Activated CD4-positive, alpha-beta T cell treated with anti-CD3 and anti-CD28 coated beads for 36 hours (primary cell): Measurements from ENCODE around the gene OSBPL2. TPM values are rescaled to one million over a fixed set of nuclear protein-coding genes. Genes with fewer than 3 reads are reported as not detected.

Experiments
- ATAC-seq: fragments of 200-7000 bp; cut with Tn5 transposase; one replicate; pipeline ENCODE4 v1.10.0; 2021; ENCODE audit warnings: mild to moderate bottlenecking, moderate library complexity
- CTCF ChIA-PET: fragments of 350-600 bp; sonication (Branson Sonifier 250); formaldehyde crosslinking; loops from one replicate; lab custom pipeline; 2021; ENCODE audit warnings: antibody characterized with exemption; lab: Charles Lee
- POLR2A ChIA-PET: fragments of 350-600 bp; sonication (Branson Sonifier 250); formaldehyde crosslinking; loops from one replicate; lab custom pipeline; 2021; ENCODE audit warnings: antibody characterized with exemption, inconsistent platforms; lab: Charles Lee
- DNase-seq: peaks from one replicate; pipeline ENCODE4 v3.0.0-alpha.2; 2020
- H3K27ac Mint-ChIP-seq: one replicate; pipeline ENCODE4 v1.8.0; 2021; ENCODE audit warnings: mixed read lengths
- H3K27me3 Mint-ChIP-seq: one replicate; pipeline ENCODE4 v1.8.0; 2021; ENCODE audit warnings: mixed read lengths
- H3K36me3 Mint-ChIP-seq: one replicate; pipeline ENCODE4 v1.8.0; 2021; ENCODE audit warnings: low read depth, mixed read lengths
- H3K4me1 Mint-ChIP-seq: one replicate; pipeline ENCODE4 v1.8.0; 2021; ENCODE audit warnings: mixed read lengths
- H3K4me3 Mint-ChIP-seq: one replicate; pipeline ENCODE4 v1.8.0; 2021; ENCODE audit warnings: mild to moderate bottlenecking, moderate library complexity, mixed read lengths
- H3K9me3 Mint-ChIP-seq: one replicate; pipeline ENCODE4 v1.8.0; 2021; ENCODE audit warnings: low read depth, mixed read lengths
- intact Hi-C, 2 experiments: fragments of 100-400 bp; cut with DNase I in 1 of 2; cut with micrococcal nuclease in 1 of 2; formaldehyde crosslinking; loops; one replicate each; pipeline versions ENCODE4 v1.14.2 to v1.15.1; 2022 to 2024; cut with DNase I, micrococcal nuclease
- total RNA-seq, 2 experiments: library from RNA; stranded (reverse); gene quantifications; one replicate each; pipeline ENCODE4 v1.2.3, GENCODE V29; 2021

Gene OSBPL2
- total RNA-seq, 2 experiments from 2014 or later = 19.2 to 23.0 TPM

- no peak overlapping the region for H3K4me3 Mint-ChIP-seq
- DNase-seq = no peak
- H3K36me3 Mint-ChIP-seq = no peaks in the 10 kb centered on the region
- no peaks in the 10 kb centered on the region for H3K4me1 Mint-ChIP-seq
- no peaks in the 10 kb centered on the region for H3K9me3 Mint-ChIP-seq
- POLR2A ChIA-PET = no interaction called here
- CTCF ChIA-PET = interaction anchor here (1.3 kb wide), 1 partner anchor 18 kb away, joined by 3 read pairs; no protein-coding TSS in a partner anchor
- intact Hi-C loops = no loop called here
- peaks cover 29% of the 10 kb centered on the region for H3K27me3 Mint-ChIP-seq
- no peak for ATAC-seq
- no peak overlapping the region for H3K27ac Mint-ChIP-seq
Observed at GRCh38 chr20:62217913-62218773, 20.2 kb upstream of the OSBPL2 start.

DNA sequence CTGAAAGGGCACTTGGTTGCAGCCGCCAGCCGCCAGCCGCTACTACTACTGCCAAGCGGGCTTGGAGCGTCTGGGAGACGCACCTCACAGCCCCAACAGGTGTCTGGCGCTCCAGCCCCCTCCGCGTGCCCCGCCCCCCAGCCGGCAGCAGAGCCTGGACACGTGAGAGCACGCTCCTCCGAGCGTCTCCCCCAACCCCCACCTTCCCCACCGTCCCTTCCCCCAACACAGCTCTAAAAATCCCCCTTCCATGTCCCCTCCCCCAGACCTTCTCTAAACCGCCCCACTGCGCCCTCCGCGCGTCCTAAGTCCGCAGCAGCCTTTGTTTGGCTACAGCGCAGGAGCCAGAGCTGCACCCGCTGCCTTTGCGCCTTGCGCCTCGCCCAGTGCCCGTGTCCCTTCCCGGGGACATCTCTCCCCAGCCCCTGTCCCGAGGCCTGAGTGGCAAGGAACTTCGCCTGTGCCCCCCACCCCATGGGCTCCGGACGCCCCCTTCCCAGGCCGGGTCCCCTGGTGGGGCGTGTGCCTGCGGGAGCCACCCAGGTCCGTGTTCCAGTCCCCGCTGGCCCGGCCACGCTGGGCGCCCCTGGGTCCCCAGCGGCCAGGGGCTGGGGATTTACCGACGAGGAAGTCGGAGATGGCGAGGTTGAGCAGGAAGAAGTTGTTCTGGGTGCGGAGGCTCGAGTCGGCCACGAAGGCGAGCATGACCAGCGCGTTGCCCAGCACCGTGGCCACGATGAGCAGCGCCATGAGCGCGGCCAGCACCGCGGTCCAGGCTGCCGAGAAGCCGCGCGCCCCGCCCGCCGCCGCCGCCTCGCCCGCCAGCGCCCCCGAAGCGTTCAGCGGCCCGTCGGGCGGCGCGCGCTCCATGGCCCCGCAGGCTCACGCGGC lies 19.0 kb upstream of the OSBPL2 start:
- H3K4me3 Mint-ChIP-seq = no peak overlapping the region
- H3K36me3 Mint-ChIP-seq = no peaks in the 10 kb centered on the region
- H3K27ac Mint-ChIP-seq = no peak overlapping the region
- DNase-seq = no peak
- no peaks in the 10 kb centered on the region for H3K9me3 Mint-ChIP-seq
- ChIA-PET POLR2A (no interaction called here), CTCF (no interaction called here)
- intact Hi-C loops = no loop called here
- peak; percentile 14 for ATAC-seq
- H3K27me3 Mint-ChIP-seq = peaks cover 29% of the 10 kb centered on the region
- no peaks in the 10 kb centered on the region for H3K4me1 Mint-ChIP-seq

- no peaks in the 10 kb centered on the region for H3K9me3 Mint-ChIP-seq
- no peaks in the 10 kb centered on the region for H3K36me3 Mint-ChIP-seq
- ChIA-PET POLR2A (no interaction called here), CTCF (no interaction called here)
- DNase-seq = peak; percentile 60
- H3K4me3 Mint-ChIP-seq = no peak within 1 kb of the TSS
- intact Hi-C loops = loop anchor here in 1 of 2 experiments (1.0 kb wide), 1 partner anchor 18 kb away; the partner anchor contains the start of gene OSBPL2
- peak; percentile 66 for ATAC-seq
- H3K27ac Mint-ChIP-seq = no peak within 1 kb of the TSS
- H3K27me3 Mint-ChIP-seq = peaks cover 35% of the 10 kb centered on the region
- H3K4me1 Mint-ChIP-seq = no peaks in the 10 kb centered on the region
Observed at GRCh38 chr20:62219992-62220665, 18.2 kb upstream of the OSBPL2 start, which contains the start of gene HRH3. Gene HRH3, minus strand, starts transcription at chr20:62220278. Its CDS starts 308 bp downstream, at chr20:62219970.

DNA sequence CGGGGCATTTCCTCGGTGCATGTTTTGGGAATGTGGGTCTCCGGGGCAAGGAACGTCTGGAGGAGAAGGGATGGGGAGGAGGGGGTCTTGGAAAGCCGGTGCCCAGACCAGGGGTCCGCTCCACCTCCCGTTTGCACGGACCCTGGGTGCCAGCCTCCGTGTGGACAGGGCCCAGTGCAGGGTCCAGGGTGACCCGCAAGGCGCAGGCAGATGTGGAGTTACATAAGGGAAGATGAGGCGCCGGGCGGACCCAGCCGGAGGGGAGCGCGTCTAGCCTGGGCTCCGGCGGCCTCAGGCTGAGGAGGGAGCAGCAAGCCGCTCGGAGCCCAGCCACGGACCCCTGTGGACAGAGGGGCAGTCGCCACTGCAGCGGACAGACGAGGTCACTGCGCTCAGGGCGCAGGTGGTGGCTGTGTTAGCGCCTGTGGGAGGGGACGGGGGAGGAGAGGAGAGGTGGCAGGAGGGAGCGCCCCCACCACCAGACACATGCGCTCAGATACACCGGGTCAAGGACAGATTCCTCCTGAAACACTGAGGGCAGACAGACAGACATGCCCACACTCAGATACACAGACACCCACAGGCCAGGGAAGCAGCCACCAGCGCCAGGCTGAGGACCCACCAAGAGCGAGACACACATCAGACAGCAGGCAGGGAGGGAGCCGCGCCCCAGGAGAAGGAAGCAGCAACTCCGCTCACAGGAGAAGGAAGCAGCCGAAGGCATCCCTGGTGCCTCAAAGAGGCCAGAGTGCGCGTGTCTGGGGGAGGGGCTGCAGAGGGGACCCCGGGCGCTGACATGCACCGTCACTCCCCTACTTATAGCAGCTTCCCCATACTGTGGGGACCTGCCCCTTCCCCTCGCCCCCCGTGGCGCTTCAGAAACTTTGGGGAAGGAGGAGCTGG lies 17.4 kb upstream of the OSBPL2 start:
- no peak overlapping the region for H3K27ac Mint-ChIP-seq
- DNase-seq (no peak), ATAC-seq (no peak)
- H3K9me3 Mint-ChIP-seq = no peaks in the 10 kb centered on the region
- POLR2A ChIA-PET = no interaction called here
- CTCF ChIA-PET = no interaction called here
- intact Hi-C loops = loop anchor here in 1 of 2 experiments (1.0 kb wide), 1 partner anchor 17 kb away; the partner anchor contains the start of gene OSBPL2
- no peaks in the 10 kb centered on the region for H3K4me1 Mint-ChIP-seq
- H3K27me3 Mint-ChIP-seq = peaks cover 32% of the 10 kb centered on the region
- H3K36me3 Mint-ChIP-seq = no peaks in the 10 kb centered on the region
- H3K4me3 Mint-ChIP-seq = no peak overlapping the region

- H3K27ac Mint-ChIP-seq = no peak overlapping the region
Observed at GRCh38 chr20:62222266-62222850, 16.0 kb upstream of the OSBPL2 start.

DNA sequence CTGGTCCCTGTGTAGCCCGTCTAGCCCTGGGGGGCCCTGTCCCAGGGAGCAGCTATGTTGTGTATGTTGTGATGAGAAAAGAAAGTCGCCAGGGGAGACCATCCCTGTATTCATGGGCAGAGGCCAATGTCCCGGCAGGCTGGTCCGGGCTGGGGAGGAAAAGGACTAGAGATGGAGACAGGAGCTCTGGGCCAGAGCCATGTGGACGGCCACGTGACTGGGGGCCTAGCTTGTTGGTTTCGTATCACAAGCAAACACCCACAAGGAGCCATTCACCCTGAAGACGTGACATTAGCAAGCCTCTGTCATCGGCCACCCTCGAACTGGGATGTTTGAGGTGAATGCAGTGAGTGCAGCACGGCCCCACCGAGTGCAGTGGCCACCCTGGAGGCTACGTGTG lies 15.3 kb upstream of the OSBPL2 start:
- Mint-ChIP-seq H3K27me3 (peaks cover 35% of the 10 kb centered on the region), H3K36me3 (no peaks in the 10 kb centered on the region), H3K4me1 (no peaks in the 10 kb centered on the region), H3K4me3 (no peak overlapping the region), H3K9me3 (no peaks in the 10 kb centered on the region), H3K27ac (no peak overlapping the region)
- DNase-seq = no peak
- POLR2A ChIA-PET = no interaction called here
- no peak for ATAC-seq
- intact Hi-C loops = no loop called here
- CTCF ChIA-PET = no interaction called here

More at GRCh38 chr20:62222266-62222850, 16.0 kb upstream of the OSBPL2 start:
- peaks cover 37% of the 10 kb centered on the region for H3K27me3 Mint-ChIP-seq
- no peaks in the 10 kb centered on the region for H3K4me1 Mint-ChIP-seq
- H3K36me3 Mint-ChIP-seq = no peaks in the 10 kb centered on the region
- no peak for DNase-seq
- ChIA-PET CTCF (no interaction called here), POLR2A (no interaction called here)
- no peak for ATAC-seq
- intact Hi-C loops = no loop called here
- H3K4me3 Mint-ChIP-seq = no peak overlapping the region
- H3K9me3 Mint-ChIP-seq = no peaks in the 10 kb centered on the region

DNA sequence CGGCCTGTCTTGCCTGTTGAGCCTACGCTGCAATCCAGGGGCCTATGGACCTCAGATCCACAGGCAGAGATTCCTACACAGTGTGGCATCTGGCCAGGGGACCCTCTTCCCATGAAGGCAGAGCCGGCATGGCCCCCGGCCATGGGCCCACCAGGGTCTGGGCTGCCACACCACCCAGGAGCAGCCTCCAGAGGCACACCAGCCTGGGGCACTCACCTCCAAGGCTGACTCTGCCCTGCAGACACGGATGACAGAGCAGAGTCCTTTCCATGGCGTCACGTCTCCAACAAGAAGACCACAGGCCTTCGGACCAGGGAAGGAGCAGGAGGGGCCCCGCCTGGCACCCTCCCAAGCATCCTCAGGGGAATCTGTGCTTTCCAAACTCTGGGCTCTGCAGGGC lies 14.8 kb upstream of the OSBPL2 start:
- POLR2A ChIA-PET = no interaction called here
- H3K27ac Mint-ChIP-seq = no peak overlapping the region
- no peak overlapping the region for H3K4me3 Mint-ChIP-seq
- H3K36me3 Mint-ChIP-seq = no peaks in the 10 kb centered on the region
- CTCF ChIA-PET = no interaction called here
- H3K9me3 Mint-ChIP-seq = no peaks in the 10 kb centered on the region
- no peaks in the 10 kb centered on the region for H3K4me1 Mint-ChIP-seq
- no peak for DNase-seq
- no peak for ATAC-seq
- intact Hi-C loops = no loop called here
- peaks cover 35% of the 10 kb centered on the region for H3K27me3 Mint-ChIP-seq

DNA sequence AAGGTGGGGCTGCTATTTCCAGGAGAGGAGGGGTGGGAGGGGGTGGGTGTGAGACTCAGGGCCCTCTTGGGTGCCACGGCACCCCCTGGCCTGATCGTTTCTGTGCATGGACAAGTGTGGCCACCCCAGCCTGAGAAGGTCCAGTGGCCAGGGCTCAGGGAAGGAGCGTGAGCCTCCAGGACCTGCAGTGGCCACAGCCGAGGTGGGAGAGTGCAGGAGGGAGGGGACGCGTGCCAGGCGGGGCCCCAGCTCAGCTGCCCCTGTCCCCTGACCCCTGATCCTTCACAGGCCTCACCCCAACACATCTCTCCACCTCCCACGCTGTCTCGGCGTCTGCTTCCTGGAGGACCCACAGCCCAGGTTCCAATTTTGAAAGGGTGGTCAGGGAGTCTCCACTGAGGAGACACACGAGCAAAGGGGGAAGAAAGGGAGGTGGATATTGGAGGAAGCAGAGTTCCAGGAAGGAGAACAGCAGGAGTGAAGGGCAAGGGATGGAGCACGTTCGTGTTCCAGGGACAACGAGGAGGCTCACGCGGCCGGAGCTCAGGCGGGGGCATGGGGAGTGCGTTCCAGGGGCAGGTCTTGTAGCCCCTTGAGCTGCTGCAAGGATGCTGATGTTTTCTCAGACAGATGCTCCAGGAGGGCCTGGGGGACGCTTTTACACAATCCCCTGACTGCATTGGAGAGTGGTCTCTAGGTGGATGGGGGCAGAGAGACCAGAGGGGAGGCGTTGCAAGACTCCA lies 14.0 kb upstream of the OSBPL2 start:
- DNase-seq (no peak), ATAC-seq (no peak)
- H3K4me1 Mint-ChIP-seq = no peaks in the 10 kb centered on the region
- no peak overlapping the region for H3K4me3 Mint-ChIP-seq
- POLR2A ChIA-PET = no interaction called here
- no peaks in the 10 kb centered on the region for H3K36me3 Mint-ChIP-seq
- H3K27ac Mint-ChIP-seq = no peak overlapping the region
- CTCF ChIA-PET = no interaction called here
- H3K27me3 Mint-ChIP-seq = peaks cover 30% of the 10 kb centered on the region
- intact Hi-C loops = no loop called here
- no peaks in the 10 kb centered on the region for H3K9me3 Mint-ChIP-seq

GRCh38 chr20:62225026-62225425 lies 13.3 kb upstream of the OSBPL2 start:
- intact Hi-C loops = no loop called here
- Mint-ChIP-seq H3K27me3 (peaks cover 30% of the 10 kb centered on the region), H3K4me1 (no peaks in the 10 kb centered on the region), H3K36me3 (no peaks in the 10 kb centered on the region), H3K27ac (no peak overlapping the region), H3K4me3 (no peak overlapping the region), H3K9me3 (no peaks in the 10 kb centered on the region)
- CTCF ChIA-PET = no interaction called here
- POLR2A ChIA-PET = no interaction called here
- no peak for ATAC-seq
- no peak for DNase-seq
